ENCODE data around the gene PGM2. TPM values are rescaled to one million over a fixed set of nuclear protein-coding genes. Genes with fewer than 3 reads are reported as not detected.
A peak's percentile ranks its signal among the peaks of the same experiment; 100 is the strongest.

PGM2 gene
- total RNA-seq, 6 donors from 2014 or later, result 11.1 to 30.6 (median 14.1) TPM

DNA sequence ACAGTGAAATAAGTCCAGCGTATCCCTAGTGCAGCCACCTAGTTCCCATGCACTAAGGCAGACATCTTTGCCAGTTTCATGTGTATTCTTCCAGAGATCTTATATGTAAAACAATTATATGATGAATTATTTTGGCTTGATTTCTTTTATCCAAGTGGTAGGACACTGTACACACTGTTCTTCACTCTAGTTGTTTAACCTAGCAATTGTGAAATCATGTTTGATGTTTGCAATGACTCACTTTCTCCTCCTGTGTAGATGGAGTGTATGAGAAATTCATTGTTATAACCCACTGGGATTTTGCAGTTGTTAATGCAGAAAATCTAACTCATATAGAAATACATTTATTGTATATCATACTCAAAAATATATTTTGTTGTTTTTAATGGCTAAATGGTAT is 46.9 kb downstream of the PGM2 start:
- Histone ChIP-seq H3K27me3 (no peaks in the 10 kb centered on the region), H3K27ac (no peak overlapping the region), H3K4me1 (peaks cover 0 to 19% (median 8%) of the 10 kb centered on the region in 4 donors), H3K36me3 (no peaks in the 10 kb centered on the region), H3K9me3 (no peaks in the 10 kb centered on the region), H3K4me3 (no peak overlapping the region)
- 55 to 72% methylated on average over 1 of the region's 1 CpG for WGBS, 2 donors
- peak; percentile 78 to 89 for ATAC-seq (ENCODE audit: low FRiP score in 2 of 2)
- TF ChIP-seq EP300 (IDR thresholded peaks at IDR 0.05) (peak in 2 of 4 donors; percentile 42 to 70), POLR2AphosphoS5 (IDR thresholded peaks at IDR 0.05) (no peak), POLR2A (IDR thresholded peaks at IDR 0.05) (no peak)
- TF ChIP-seq, protein P1, sequence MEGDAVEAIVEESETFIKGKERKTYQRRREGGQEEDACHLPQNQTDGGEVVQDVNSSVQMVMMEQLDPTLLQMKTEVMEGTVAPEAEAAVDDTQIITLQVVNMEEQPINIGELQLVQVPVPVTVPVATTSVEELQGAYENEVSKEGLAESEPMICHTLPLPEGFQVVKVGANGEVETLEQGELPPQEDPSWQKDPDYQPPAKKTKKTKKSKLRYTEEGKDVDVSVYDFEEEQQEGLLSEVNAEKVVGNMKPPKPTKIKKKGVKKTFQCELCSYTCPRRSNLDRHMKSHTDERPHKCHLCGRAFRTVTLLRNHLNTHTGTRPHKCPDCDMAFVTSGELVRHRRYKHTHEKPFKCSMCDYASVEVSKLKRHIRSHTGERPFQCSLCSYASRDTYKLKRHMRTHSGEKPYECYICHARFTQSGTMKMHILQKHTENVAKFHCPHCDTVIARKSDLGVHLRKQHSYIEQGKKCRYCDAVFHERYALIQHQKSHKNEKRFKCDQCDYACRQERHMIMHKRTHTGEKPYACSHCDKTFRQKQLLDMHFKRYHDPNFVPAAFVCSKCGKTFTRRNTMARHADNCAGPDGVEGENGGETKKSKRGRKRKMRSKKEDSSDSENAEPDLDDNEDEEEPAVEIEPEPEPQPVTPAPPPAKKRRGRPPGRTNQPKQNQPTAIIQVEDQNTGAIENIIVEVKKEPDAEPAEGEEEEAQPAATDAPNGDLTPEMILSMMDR (IDR thresholded peaks at IDR 0.05), result no peak
- no peak for DNase-seq

DNA sequence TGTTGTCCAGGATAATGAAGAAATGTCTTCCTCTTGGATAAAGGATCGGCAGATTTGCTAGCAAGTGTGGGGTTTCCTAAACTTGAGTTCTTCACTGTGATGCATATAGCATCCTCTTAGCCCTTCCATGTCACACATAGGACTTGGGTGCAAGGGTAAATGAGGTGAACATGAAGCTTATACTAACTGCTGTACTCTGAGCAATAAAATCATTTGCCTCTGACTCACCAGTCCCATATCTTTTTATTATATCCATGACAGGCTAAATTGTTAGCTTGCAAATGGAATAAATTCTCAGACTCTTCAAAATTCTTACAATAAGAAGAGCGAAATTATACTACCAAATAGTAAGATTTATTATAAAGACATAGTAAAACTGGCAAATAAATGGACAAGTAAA is 49.7 kb downstream of the PGM2 start:
- no peak for ATAC-seq (ENCODE audit: low FRiP score in 2 of 2)
- no peak for DNase-seq
- Histone ChIP-seq H3K27me3 (no peaks in the 10 kb centered on the region), H3K4me3 (no peak overlapping the region), H3K9me3 (no peaks in the 10 kb centered on the region), H3K27ac (no peak overlapping the region), H3K4me1 (peaks cover 0 to 19% (median 8%) of the 10 kb centered on the region in 4 donors), H3K36me3 (no peaks in the 10 kb centered on the region)
- 97 to 98% methylated on average over 2 of the region's 2 CpGs for WGBS, 2 donors
- TF ChIP-seq EP300 (IDR thresholded peaks at IDR 0.05) (no peak), POLR2A (IDR thresholded peaks at IDR 0.05) (no peak), POLR2AphosphoS5 (IDR thresholded peaks at IDR 0.05) (no peak)
- TF ChIP-seq, protein P1 (IDR thresholded peaks at IDR 0.05), result no peak

DNA sequence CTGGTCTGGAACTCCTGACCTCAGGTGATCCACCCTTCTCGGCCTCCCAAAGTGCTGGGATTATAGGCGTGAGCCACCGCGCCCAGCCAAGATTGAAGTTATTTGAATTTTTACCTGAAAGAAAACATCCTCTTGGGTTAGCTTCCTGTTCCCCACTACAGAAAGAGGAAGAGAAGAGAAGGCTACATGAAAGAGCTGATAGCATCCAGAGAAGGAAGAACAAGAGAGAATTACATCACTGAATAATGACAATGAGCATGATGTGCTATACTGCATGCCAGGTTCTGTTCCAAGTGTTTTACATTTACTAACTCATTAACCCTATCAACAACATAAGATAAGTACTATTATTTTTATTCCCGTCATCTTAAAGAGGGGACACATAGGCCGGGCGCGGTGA is 52.9 kb downstream of the PGM2 start:
- Histone ChIP-seq H3K27me3 (no peaks in the 10 kb centered on the region), H3K4me3 (no peak overlapping the region), H3K4me1 (no peaks in the 10 kb centered on the region), H3K36me3 (no peaks in the 10 kb centered on the region), H3K9me3 (no peaks in the 10 kb centered on the region), H3K27ac (peak overlapping the region in 1 of 4 donors; percentile 9)
- ATAC-seq (ENCODE audit: low FRiP score in 2 of 2), result no peak
- 80 to 85% methylated on average over 8 of the region's 8 CpGs for WGBS, 2 donors
- no peak for DNase-seq
- TF ChIP-seq, protein P1 (IDR thresholded peaks at IDR 0.05), result no peak
- no peak for TF ChIP-seq POLR2AphosphoS5 (IDR thresholded peaks at IDR 0.05)
- no peak for TF ChIP-seq POLR2A (IDR thresholded peaks at IDR 0.05)
- no peak for TF ChIP-seq EP300 (IDR thresholded peaks at IDR 0.05)

DNA sequence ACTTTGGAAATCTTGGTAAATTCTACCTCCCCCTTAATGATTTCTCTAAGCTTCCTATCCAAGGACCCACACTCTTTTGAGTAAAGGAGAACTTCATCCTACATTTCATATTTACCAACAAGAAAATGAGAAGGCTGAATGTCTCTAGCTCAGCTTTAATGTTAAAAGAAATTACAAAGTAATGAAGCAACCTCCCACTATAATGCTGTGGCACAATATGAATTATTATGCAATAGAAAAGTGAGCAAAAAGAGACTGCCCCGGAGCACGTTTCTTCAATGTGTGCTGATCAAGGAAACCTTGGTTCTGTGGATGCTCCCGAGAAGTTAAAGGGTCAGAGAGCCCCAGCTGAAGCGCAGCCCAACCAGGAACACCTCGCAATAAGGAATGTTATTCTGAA is 55.3 kb downstream of the PGM2 start:
- Histone ChIP-seq H3K36me3 (no peaks in the 10 kb centered on the region), H3K4me1 (peaks cover 0 to 4% (median 0%) of the 10 kb centered on the region in 4 donors), H3K27me3 (no peaks in the 10 kb centered on the region), H3K4me3 (no peak overlapping the region), H3K9me3 (no peaks in the 10 kb centered on the region), H3K27ac (no peak overlapping the region)
- DNase-seq (no peak), ATAC-seq (ENCODE audit: low FRiP score in 2 of 2) (no peak)
- TF ChIP-seq POLR2AphosphoS5 (IDR thresholded peaks at IDR 0.05) (no peak), POLR2A (IDR thresholded peaks at IDR 0.05) (no peak), EP300 (IDR thresholded peaks at IDR 0.05) (no peak)
- TF ChIP-seq, protein P1 (IDR thresholded peaks at IDR 0.05), result no peak
- WGBS, 2 donors, result 77% methylated on average over 5 of the region's 5 CpGs

DNA sequence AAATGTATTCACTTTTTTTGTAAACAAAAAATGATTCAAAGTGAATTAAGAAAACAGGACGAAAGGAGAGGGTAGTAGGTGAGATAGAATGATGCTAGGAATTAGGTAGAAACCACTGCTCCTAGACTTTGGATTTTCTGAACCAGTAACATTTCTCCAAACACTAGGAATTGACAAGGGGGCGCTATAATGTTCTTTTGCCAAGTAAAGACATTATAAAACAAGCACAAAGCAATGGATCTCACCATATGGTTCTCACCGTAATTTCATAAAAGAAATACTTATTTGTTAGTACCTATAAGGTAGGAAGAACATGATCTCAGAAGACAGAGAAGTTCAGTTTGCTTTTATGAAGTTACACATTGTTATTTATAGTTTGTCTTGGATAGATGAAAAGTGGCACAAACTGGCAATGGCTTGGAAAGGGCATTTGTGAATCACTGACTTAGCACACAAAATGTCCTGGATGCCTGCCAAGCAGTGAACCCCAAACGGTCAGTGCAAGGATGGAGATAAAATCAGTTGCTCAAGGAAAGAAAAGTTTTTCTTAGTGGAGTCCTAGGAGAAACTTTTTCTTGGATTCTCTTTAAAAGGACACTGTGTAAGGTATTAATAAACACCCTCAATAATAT is 56.3 kb downstream of the PGM2 start:
- TF ChIP-seq POLR2A (IDR thresholded peaks at IDR 0.05) (no peak), EP300 (IDR thresholded peaks at IDR 0.05) (no peak)
- TF ChIP-seq, protein P1 (IDR thresholded peaks at IDR 0.05), result no peak
- Histone ChIP-seq H3K4me1 (peaks cover 0 to 4% (median 0%) of the 10 kb centered on the region in 4 donors), H3K27me3 (no peaks in the 10 kb centered on the region), H3K9me3 (no peaks in the 10 kb centered on the region), H3K27ac (no peak overlapping the region), H3K36me3 (no peaks in the 10 kb centered on the region), H3K4me3 (no peak overlapping the region)
- ATAC-seq (ENCODE audit: low FRiP score in 2 of 2) (no peak), DNase-seq (no peak)
- 57 to 60% methylated on average over 4 of the region's 4 CpGs for WGBS, 2 donors

Measured in upper lobe of left lung (tissue), 6 donors.